GM12878 (cell line): ENCODE data around the gene ZMYND19. TPM values are rescaled to one million over a fixed set of nuclear protein-coding genes. Genes with fewer than 3 reads are reported as not detected.

Experiments
- BACH1 ChIP-seq: fragments of 450-650 bp; IDR thresholded peaks from 2 replicates; pipeline ENCODE4 v1.6.1; 2017; ENCODE audit warnings: mild to moderate bottlenecking, borderline replicate concordance
- BHLHE40 ChIP-seq, 2 experiments: fragments of 450-650 bp in 1 of 2; IDR thresholded peaks; 2 replicates each; pipeline ENCODE4 v1.6.1; 2011 to 2017; ENCODE audit warnings: low read depth in 2 of 2, borderline replicate concordance in 1 of 2, improper control_type of control experiment in 1 of 2, low read length in 1 of 2, mild to moderate bottlenecking in 1 of 2
- CEBPB ChIP-seq, 2 experiments: fragments of 150-350 bp in 1 of 2; IDR thresholded peaks; 2 replicates each; pipeline ENCODE4 v1.6.1; 2012 to 2014; ENCODE audit warnings: low read depth in 2 of 2, low read length in 2 of 2, borderline replicate concordance in 1 of 2, inconsistent platforms in 1 of 2
- CEBPZ ChIP-seq: fragments of 150-350 bp; IDR thresholded peaks from 2 replicates; pipeline ENCODE4 v1.6.1; 2016; ENCODE audit warnings: low read depth, low read length
- E4F1 ChIP-seq: fragments of 450-650 bp; IDR thresholded peaks from 2 replicates; pipeline ENCODE4 v1.6.1; 2018; ENCODE audit warnings: borderline replicate concordance, mild to moderate bottlenecking; ENCODE audit not compliant: partially characterized antibody
- JUNB ChIP-seq: IDR thresholded peaks from 2 replicates; pipeline ENCODE4 v1.6.1; 2016; ENCODE audit warnings: antibody characterized with exemption, mild to moderate bottlenecking
- MAX ChIP-seq: IDR thresholded peaks from 2 replicates; pipeline ENCODE4 v1.6.1; 2012; ENCODE audit warnings: low read depth, low read length, improper control_type of control experiment
- POLR2AphosphoS2 ChIP-seq: IDR thresholded peaks from 2 replicates; pipeline ENCODE4 v1.6.1; 2011; ENCODE audit warnings: low read depth, mild to moderate bottlenecking, low read length, improper control_type of control experiment, moderate library complexity
- SKIL ChIP-seq: fragments of 450-650 bp; IDR thresholded peaks from 2 replicates; pipeline ENCODE4 v1.6.1; 2017; ENCODE audit warnings: mild to moderate bottlenecking, low read depth, inconsistent platforms; ENCODE audit not compliant: poor library complexity, severe bottlenecking
- SMAD1 ChIP-seq: fragments of 450-650 bp; IDR thresholded peaks from 2 replicates; pipeline ENCODE4 v1.6.1; 2018; ENCODE audit warnings: mild to moderate bottlenecking, low read depth; ENCODE audit not compliant: partially characterized antibody
- SUZ12 ChIP-seq: fragments of 200-600 bp; sonication (generic); IDR thresholded peaks from one replicate; pipeline ENCODE4 v1.6.1; 2018; ENCODE audit warnings: antibody characterized with exemption, mild to moderate bottlenecking; ENCODE audit not compliant: unreplicated experiment
- USF2 ChIP-seq: IDR thresholded peaks from 2 replicates; pipeline ENCODE4 v1.6.1; 2011; ENCODE audit warnings: low read depth, low read length, improper control_type of control experiment, borderline replicate concordance
- ZBTB11 ChIP-seq: fragments of 450-650 bp; formaldehyde crosslinking; IDR thresholded peaks from 2 replicates; pipeline ENCODE4 v1.5.0; 2022; ENCODE audit warnings: mild to moderate bottlenecking, missing genetic modification characterization
- polyA plus RNA-seq, 11 experiments: library from polyadenylated mRNA; depleted of rRNA in 4 of 11; unstranded in 6 of 11; stranded (reverse) in 5 of 11; fragments of >200 nt; fragmentation: Nextera tagmentation in 4 of 11; fragmentation: Illumina TruSeq in 1 of 11; extraction: Ambion mirVana in 4 of 11; extraction: Trizol in 1 of 11; gene quantifications; 1 replicate in 1 of 11; 2 replicates in 10 of 11; pipeline versions ENCODE4 v1.2.1 to v1.2.3, GENCODE V29; 2011 to 2016; ENCODE audit warnings: inconsistent platforms in 2 of 11, missing spikeins in 2 of 11, low read depth in 1 of 11
- total RNA-seq, 4 experiments: library from RNA; depleted of rRNA in 3 of 4; stranded (reverse); fragments of >200 nt in 3 of 4; fragmentation: Illumina TruSeq in 1 of 4; extraction: Trizol in 1 of 4; gene quantifications; 2 replicates each; pipeline versions ENCODE4 v1.2.1 to v1.2.3, GENCODE V29; 2013 to 2021

The ZMYND19 gene
- total and polyA plus RNA-seq, 10 of the 15 experiments (the other 5 are each of a cell fraction or from before 2014, with no cell fraction given): 0.84 to 54.8 (median 20.1) TPM

- TF ChIP-seq SKIL: no peak
- TF ChIP-seq ZBTB11 (CRISPR knock-in tag): no peak
- TF ChIP-seq E4F1: no peak
- peak; percentile 66 for TF ChIP-seq POLR2AphosphoS2
- TF ChIP-seq JUNB: no peak
- TF ChIP-seq BACH1: 0 out of 2 replicates have a peak, but pooled peaks have one; percentile 18
- TF ChIP-seq BHLHE40 (IDR thresholded peaks at IDR 0.05; ENCODE audit: borderline replicate concordance in 1 of 2, low read depth in 2 of 2, low read length in 1 of 2): peak in 1 of 2 experiments; percentile 83; a peak in 3 of 4 replicates
- no peak; the same call in 1 of the 2 replicates for TF ChIP-seq MAX
- no peak for TF ChIP-seq CEBPB (IDR thresholded peaks at IDR 0.05; ENCODE audit: borderline replicate concordance in 1 of 2, low read depth in 2 of 2, low read length in 2 of 2)
- TF ChIP-seq SMAD1: no peak
- TF ChIP-seq SUZ12: no peak
- TF ChIP-seq CEBPZ: no peak
- TF ChIP-seq USF2: no peak
Observed at GRCh38 chr9:137618105-137619067, 28.1 kb upstream of the ZMYND19 start, which contains the start of gene EHMT1 (continued).
